IMR-90 (cell line): ENCODE data around the gene PXDC1. TPM values are rescaled to one million over a fixed set of nuclear protein-coding genes. Genes with fewer than 3 reads are reported as not detected.
"Not testable (repeated sequence)": the region's sequence is repeated elsewhere in the genome, so short reads cannot be mapped to it uniquely, and the experiment has no call there.

Experiments used
- ATAC-seq: fragments of 200-7000 bp; cut with Tn5 transposase; 2 replicates; pipeline ENCODE4 v1.9.1; 2020; ENCODE audit warnings: low read depth, mild to moderate bottlenecking, moderate library complexity
- BruUV-seq: library from RNA; stranded (reverse); fragments of 400-500 nt; replicated peaks from 2 replicates; lab custom pipeline; 2021; lab: Mats Ljungman, UMichigan
- CTCF ChIA-PET: fragments of 300-600 bp; formaldehyde crosslinking; extraction: SDS; loops from one replicate; lab custom pipeline; 2021; ENCODE audit warnings: antibody characterized with exemption; lab: Yijun Ruan, JAX
- POLR2A ChIA-PET: fragments of 300-600 bp; sonication (Branson Sonifier 250); formaldehyde crosslinking; loops from one replicate; lab custom pipeline; 2022; ENCODE audit warnings: antibody characterized with exemption; ENCODE audit not compliant: unreplicated experiment; lab: Charles Lee
- DNase-seq: peaks from one replicate; pipeline ENCODE4 v3.0.0; 2013
- H2AFZ ChIP-seq: replicated peaks from 2 replicates; pipeline ENCODE3; 2013; ENCODE audit warnings: low read length, mild to moderate bottlenecking; ENCODE audit not compliant: poor library complexity
- H2AK5ac ChIP-seq: 2 replicates; pipeline ENCODE4 v1.6.1; 2013; ENCODE audit warnings: low read depth, low read length, inconsistent platforms
- H2AK9ac ChIP-seq: replicated peaks from 2 replicates; pipeline ENCODE3; 2013; ENCODE audit warnings: mild to moderate bottlenecking, low read depth, low read length, moderate library complexity; ENCODE audit not compliant: poor library complexity
- H2BK120ac ChIP-seq: 2 replicates; pipeline ENCODE4 v1.6.1; 2013; ENCODE audit warnings: low read depth, low read length, inconsistent platforms
- H2BK15ac ChIP-seq: 3 replicates; pipeline ENCODE4 v1.6.1; 2013; ENCODE audit warnings: low read depth, low read length, inconsistent platforms
- H2BK20ac ChIP-seq: 2 replicates; pipeline ENCODE4 v1.6.1; 2013; ENCODE audit warnings: low read depth, mild to moderate bottlenecking, inconsistent platforms, low read length, moderate library complexity
- H2BK5ac ChIP-seq: 2 replicates; pipeline ENCODE4 v1.6.1; 2013; ENCODE audit warnings: mild to moderate bottlenecking, low read depth, low read length, inconsistent platforms; ENCODE audit not compliant: poor library complexity, severe bottlenecking
- H3K14ac ChIP-seq: replicated peaks from 2 replicates; pipeline ENCODE4 v1.6.1; 2013; ENCODE audit warnings: low read depth, low read length, inconsistent platforms
- H3K18ac ChIP-seq: 2 replicates; pipeline ENCODE4 v1.6.1; 2013; ENCODE audit warnings: low read depth, low read length, control low read depth
- H3K23ac ChIP-seq: 2 replicates; pipeline ENCODE4 v1.6.1; 2013; ENCODE audit warnings: low read depth, low read length, inconsistent platforms
- H3K27ac ChIP-seq: 2 replicates; pipeline ENCODE4 v1.5.1; 2013; ENCODE audit warnings: mild to moderate bottlenecking, control low read depth, low read length; ENCODE audit not compliant: insufficient read depth
- H3K27me3 ChIP-seq: 2 replicates; pipeline ENCODE4 v1.6.1; 2013; ENCODE audit warnings: low read length; ENCODE audit not compliant: control insufficient read depth, insufficient read depth
- H3K36me3 ChIP-seq: 2 replicates; pipeline ENCODE4 v1.6.1; 2013; ENCODE audit warnings: low read length, mixed read lengths; ENCODE audit not compliant: control insufficient read depth, insufficient read depth
- H3K4ac ChIP-seq: 2 replicates; pipeline ENCODE4 v1.6.1; 2013; ENCODE audit warnings: low read depth, low read length, inconsistent platforms
- H3K4me1 ChIP-seq: 2 replicates; pipeline ENCODE4 v1.6.1; 2013; ENCODE audit warnings: low read length, mixed read lengths; ENCODE audit not compliant: control insufficient read depth, insufficient read depth
- H3K4me2 ChIP-seq: 2 replicates; pipeline ENCODE4 v1.6.1; 2013; ENCODE audit warnings: low read depth, mild to moderate bottlenecking, control low read depth, low read length, moderate library complexity
- H3K4me3 ChIP-seq: 2 replicates; pipeline ENCODE4 v1.5.1; 2013; ENCODE audit warnings: low read depth, mild to moderate bottlenecking, control low read depth, low read length, moderate library complexity; ENCODE audit not compliant: insufficient read depth
- H3K56ac ChIP-seq: 2 replicates; pipeline ENCODE4 v1.6.1; 2013; ENCODE audit warnings: low read length, inconsistent platforms; ENCODE audit not compliant: insufficient read depth; ENCODE audit errors: extremely low read depth
- H3K79me1 ChIP-seq, 2 experiments: 2 replicates each; pipeline ENCODE4 v1.6.1; 2013; ENCODE audit warnings: low read length in 2 of 2, inconsistent platforms in 1 of 2, low read depth in 1 of 2
- H3K9ac ChIP-seq: 2 replicates; pipeline ENCODE4 v1.6.1; 2013; ENCODE audit warnings: low read depth, low read length, control low read depth
- H3K9me1 ChIP-seq: 2 replicates; pipeline ENCODE4 v1.6.1; 2013; ENCODE audit warnings: low read length, inconsistent platforms; ENCODE audit not compliant: insufficient read depth
- H3K9me3 ChIP-seq: 2 replicates; pipeline ENCODE4 v1.6.1; 2013; ENCODE audit warnings: low read length; ENCODE audit not compliant: control insufficient read depth, insufficient read depth
- H4K20me1 ChIP-seq: 2 replicates; pipeline ENCODE4 v1.6.1; 2013; ENCODE audit warnings: low read length, inconsistent platforms; ENCODE audit not compliant: insufficient read depth
- H4K5ac ChIP-seq: 2 replicates; pipeline ENCODE4 v1.6.1; 2013; ENCODE audit warnings: mild to moderate bottlenecking, low read depth, low read length, control low read depth
- H4K8ac ChIP-seq, 2 experiments: 2 replicates each; pipeline ENCODE4 v1.6.1; 2013; ENCODE audit warnings: low read depth in 2 of 2, low read length in 2 of 2, control low read depth in 1 of 2, inconsistent platforms in 1 of 2
- H4K91ac ChIP-seq: 2 replicates; pipeline ENCODE4 v1.6.1; 2013; ENCODE audit warnings: low read depth, low read length, inconsistent platforms; ENCODE audit not compliant: insufficient read depth
- WGBS, 2 experiments: methylation state at CpG; one replicate each; pipeline versions ENCODE4 v1.1.5 to v1.1.7; 2013; ENCODE audit warnings: missing lambda C conversion rate in 2 of 2; ENCODE audit not compliant: insufficient read length in 1 of 2; ENCODE audit errors: extremely low coverage in 2 of 2; 5-methylcytosine and 5-hydroxymethylcytosine counted together
- dilution Hi-C: fragments of 300-500 bp; cut with HindIII; formaldehyde crosslinking; loops from one replicate; pipeline ENCODE4 v1.14.3; 2018; ENCODE audit warnings: low sequenced_read_pairs; ENCODE audit not compliant: unreplicated experiment
- in situ Hi-C: fragments of 300-500 bp; cut with MboI; formaldehyde crosslinking; loops from 3 replicates; pipeline ENCODE4 v1.14.3; 2019; ENCODE audit warnings: low sequenced_read_pairs, inconsistent platforms, mixed read lengths
- intact Hi-C: fragments of 100-400 bp; cut with micrococcal nuclease; formaldehyde crosslinking; loops from 2 replicates; pipeline ENCODE4 v1.10.0; 2022
- polyA plus RNA-seq, 3 experiments: library from polyadenylated mRNA; depleted of rRNA; stranded (reverse); fragments of >200 nt; gene quantifications; 2 replicates each; pipeline ENCODE4 v1.2.3, GENCODE V29; 2012; ENCODE audit warnings: low replicate concordance in 1 of 3
- total RNA-seq: library from RNA; depleted of rRNA; stranded (reverse); fragments of >200 nt; gene quantifications from 2 replicates; pipeline ENCODE4 v1.2.3, GENCODE V29; 2012

Gene PXDC1
- total and polyA plus RNA-seq, 2 of the 4 experiments (the other 2 are of a cell fraction) = 63.3 to 72.2 TPM

DNA sequence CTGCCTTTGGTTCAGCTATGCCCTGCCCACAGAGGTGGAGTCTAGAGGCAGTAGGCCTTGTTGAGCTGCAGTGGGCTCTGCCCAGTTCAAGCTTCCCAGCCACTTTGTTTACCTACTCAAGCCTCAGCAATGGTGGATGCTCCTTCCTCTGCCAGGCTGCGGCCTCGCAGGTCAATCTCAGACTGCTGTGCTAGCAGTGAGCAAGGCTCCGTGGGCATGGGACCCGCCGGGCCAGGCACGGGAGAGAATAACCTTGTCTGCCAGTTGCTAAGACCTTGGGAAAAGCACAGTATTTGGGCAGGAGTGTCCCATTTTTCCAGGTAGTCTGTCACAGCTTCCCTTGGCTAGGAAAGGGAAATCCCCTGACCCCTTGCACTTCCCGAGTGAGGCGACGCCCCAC lies 73.8 kb downstream of the PXDC1 start:
- H3K9ac ChIP-seq, dilution Hi-C loops, ATAC-seq, H4K5ac ChIP-seq, H4K8ac ChIP-seq, H3K56ac ChIP-seq, DNase-seq, H2AFZ ChIP-seq, POLR2A ChIA-PET, H3K18ac ChIP-seq, H2BK15ac ChIP-seq, H3K9me3 ChIP-seq, in situ Hi-C loops, BruUV-seq, CTCF ChIA-PET, H2AK9ac ChIP-seq, H4K91ac ChIP-seq, H3K14ac ChIP-seq, H3K23ac ChIP-seq, H2AK5ac ChIP-seq, H3K4ac ChIP-seq, H3K36me3 ChIP-seq, H3K4me3 ChIP-seq, H2BK120ac ChIP-seq, H2BK5ac ChIP-seq, H3K79me1 ChIP-seq, H3K27ac ChIP-seq, intact Hi-C loops, H3K4me2 ChIP-seq, H3K4me1 ChIP-seq, H3K9me1 ChIP-seq, H4K20me1 ChIP-seq, H2BK20ac ChIP-seq: not testable (repeated sequence)
- 93% methylated on average over 6 of the region's 9 CpGs; no CpG with 5 or more reads in 1 of the 2 experiments for WGBS, 2 experiments
- peaks cover 16% of the 10 kb centered on the region for H3K27me3 ChIP-seq

DNA sequence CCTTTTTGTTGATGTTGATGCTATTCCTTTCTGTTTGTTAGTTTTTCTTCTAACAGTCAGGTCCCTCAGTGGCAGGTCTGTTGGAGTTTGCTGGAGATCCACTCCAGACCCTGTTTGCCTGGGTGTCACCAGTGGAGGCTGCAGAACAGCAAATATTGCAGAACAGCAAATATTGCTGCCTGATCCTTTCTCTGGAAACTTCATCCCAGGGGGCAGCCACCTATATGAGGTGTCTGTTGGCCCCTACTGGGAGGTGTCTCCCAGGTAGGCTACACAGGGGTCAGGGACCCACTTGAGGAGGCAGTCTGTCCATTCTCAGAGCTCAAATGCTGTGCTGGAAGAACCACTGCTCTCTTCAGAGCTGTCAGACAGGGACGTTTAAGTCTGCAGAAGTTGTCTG lies 74.2 kb downstream of the PXDC1 start:
- H3K79me1 ChIP-seq, H3K9me3 ChIP-seq, H3K4me1 ChIP-seq, H2AK5ac ChIP-seq, ATAC-seq, H2BK20ac ChIP-seq, in situ Hi-C loops, dilution Hi-C loops, POLR2A ChIA-PET, H4K20me1 ChIP-seq, H2BK15ac ChIP-seq, CTCF ChIA-PET, H3K23ac ChIP-seq, H4K8ac ChIP-seq, H3K14ac ChIP-seq, H2AK9ac ChIP-seq, H3K4me2 ChIP-seq, H4K91ac ChIP-seq, H3K36me3 ChIP-seq, H3K56ac ChIP-seq, H3K9ac ChIP-seq, H3K27ac ChIP-seq, intact Hi-C loops, BruUV-seq, H3K4me3 ChIP-seq, H3K18ac ChIP-seq, H2BK5ac ChIP-seq, H3K9me1 ChIP-seq, H4K5ac ChIP-seq, H2BK120ac ChIP-seq, H2AFZ ChIP-seq, H3K4ac ChIP-seq, DNase-seq: not testable (repeated sequence)
- H3K27me3 ChIP-seq = peaks cover 16% of the 10 kb centered on the region
- no CpG with 5 or more reads among the region's 1 CpG for WGBS, 2 experiments
